ENCODE measurements around the gene TNS1.
A peak's percentile ranks its signal among the peaks of the same experiment; 100 is the strongest.

Gene TNS1

GRCh38 chr2:217941886-217942728, 60.7 kb downstream of the TNS1 start:
- no peak for DNase-seq

GRCh38 chr2:217941339-217941738, 61.5 kb downstream of the TNS1 start:
- no peak for DNase-seq

- DNase-seq = no peak
Measured at GRCh38 chr2:217940261-217941220, 62.3 kb downstream of the TNS1 start.

GRCh38 chr2:217939629-217940245, 63.1 kb downstream of the TNS1 start:
- DNase-seq = no peak

GRCh38 chr2:217939220-217939619, 63.6 kb downstream of the TNS1 start:
- no peak for DNase-seq

- no peak for DNase-seq
Measured at GRCh38 chr2:217938036-217938435, 64.8 kb downstream of the TNS1 start.

- no peak for DNase-seq
Measured at GRCh38 chr2:217937446-217937845, 65.3 kb downstream of the TNS1 start.

GRCh38 chr2:217936952-217937351, 65.8 kb downstream of the TNS1 start:
- no peak for DNase-seq

- no peak for DNase-seq
Measured at GRCh38 chr2:217935901-217936684, 66.7 kb downstream of the TNS1 start.

- DNase-seq = no peak
Measured at GRCh38 chr2:217935235-217935879, 67.4 kb downstream of the TNS1 start.

GRCh38 chr2:217934321-217935131, 68.3 kb downstream of the TNS1 start:
- peak; percentile 75 to 86 for DNase-seq

- DNase-seq = no peak
Measured at GRCh38 chr2:217933617-217933993, 69.2 kb downstream of the TNS1 start.

GRCh38 chr2:217932803-217933616, 69.8 kb downstream of the TNS1 start:
- DNase-seq = no peak

- DNase-seq = no peak
Measured at GRCh38 chr2:217931846-217932560, 70.8 kb downstream of the TNS1 start.

- no peak for DNase-seq
Measured at GRCh38 chr2:217930761-217931563, 71.8 kb downstream of the TNS1 start.

- no peak for DNase-seq
Measured at GRCh38 chr2:217929757-217930707, 72.8 kb downstream of the TNS1 start.

GRCh38 chr2:217929272-217929671, 73.5 kb downstream of the TNS1 start:
- no peak for DNase-seq

Data from AML-193 (cell line).